HG03457 (cell line): ENCODE data around the gene MICAL3.
"Not testable (repeated sequence)": the region's sequence is repeated elsewhere in the genome, so short reads cannot be mapped to it uniquely, and the experiment has no call there.

Source experiments
- ATAC-seq: cut with Tn5 transposase; IDR thresholded peaks from one replicate; pipeline ENCODE4 v1.9.1; 2021; ENCODE audit warnings: moderate number of reproducible peaks; ENCODE audit not compliant: unreplicated experiment

Gene MICAL3

DNA sequence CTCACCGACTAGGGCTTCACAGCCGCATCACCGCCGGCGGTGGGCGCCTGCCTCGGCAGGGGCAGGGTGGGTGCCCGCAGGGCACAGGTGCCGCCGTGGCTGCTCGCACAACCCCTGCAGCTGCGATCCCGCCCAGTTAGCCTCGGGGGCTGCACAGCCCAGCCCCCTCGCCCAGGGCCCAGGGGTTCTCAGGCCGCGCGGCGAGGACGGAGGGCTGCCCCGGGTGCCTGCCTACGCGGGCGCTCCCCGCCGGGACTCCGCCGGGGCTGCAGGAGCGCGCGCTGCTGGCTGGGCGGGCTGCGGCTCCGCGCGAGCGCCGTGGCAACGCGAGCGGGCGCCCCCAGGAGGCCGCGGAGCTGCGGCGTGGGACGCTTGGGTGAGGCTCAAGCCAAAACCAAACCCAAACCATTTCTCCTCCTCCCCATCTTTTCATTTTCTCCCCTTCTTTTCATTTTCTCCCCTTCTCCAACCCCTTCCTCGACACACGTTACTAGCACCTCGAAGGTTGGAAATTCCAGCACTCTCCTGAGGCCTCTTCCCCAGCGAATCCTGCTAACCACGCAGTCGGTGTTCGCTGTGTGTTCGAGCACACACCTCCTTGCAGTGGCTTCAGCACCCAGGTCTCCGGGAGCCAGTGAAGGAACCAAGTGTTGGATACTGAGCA is at the start of gene MICAL3:
Gene MICAL3 (minus strand): TSS at position 286 of the 664 bp plus-strand sequence. CDS start 117,749 bp downstream, outside the sequence.
- no peak for ATAC-seq

- ATAC-seq: not testable (repeated sequence)
Observed at GRCh38 chr22:18073927-18074326, 49.6 kb upstream of the MICAL3 start.

- no peak for ATAC-seq
Observed at GRCh38 chr22:18073467-18073866, 49.1 kb upstream of the MICAL3 start.

GRCh38 chr22:18071968-18072310 is 47.6 kb upstream of the MICAL3 start:
- no peak for ATAC-seq

GRCh38 chr22:18071307-18071967 is 47.1 kb upstream of the MICAL3 start:
- ATAC-seq: not testable (repeated sequence)

DNA sequence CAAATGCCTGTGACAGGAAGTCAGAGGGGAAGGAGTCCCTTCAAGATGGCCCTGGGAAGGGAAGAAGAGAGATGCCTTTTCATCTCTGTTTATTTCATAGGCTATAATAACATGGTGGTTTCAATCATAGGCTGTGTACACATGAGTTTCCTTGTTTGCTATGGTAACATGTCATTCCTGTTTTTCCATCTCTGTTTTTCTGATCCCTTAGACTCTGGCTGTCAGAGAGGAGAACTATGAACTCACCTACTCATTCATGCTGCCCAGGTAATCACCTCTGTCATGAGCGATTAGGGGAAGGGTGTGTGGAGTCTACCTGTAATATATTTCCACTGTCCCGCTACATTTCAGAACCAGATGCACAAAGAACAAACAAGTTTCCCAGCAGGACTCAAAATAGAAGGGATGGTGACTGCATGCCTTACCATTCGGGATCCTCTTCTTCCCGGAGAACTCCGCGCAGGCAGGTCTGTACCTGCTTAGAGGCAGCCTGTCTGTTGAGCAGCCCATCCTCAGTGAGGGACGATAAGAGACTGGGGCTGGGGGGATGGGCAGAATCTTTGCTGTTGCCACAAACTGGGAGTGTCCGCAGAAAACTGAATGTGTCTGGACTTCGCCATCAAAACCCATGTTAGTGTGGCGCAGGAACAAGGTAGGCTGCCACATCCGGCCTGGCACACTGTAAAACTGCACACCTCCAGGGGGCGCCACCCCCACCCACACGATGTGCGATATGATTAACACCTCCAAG is 46.4 kb upstream of the MICAL3 start:
- ATAC-seq: no peak

GRCh38 chr22:18070041-18070440 is 45.7 kb upstream of the MICAL3 start:
- ATAC-seq: no peak

DNA sequence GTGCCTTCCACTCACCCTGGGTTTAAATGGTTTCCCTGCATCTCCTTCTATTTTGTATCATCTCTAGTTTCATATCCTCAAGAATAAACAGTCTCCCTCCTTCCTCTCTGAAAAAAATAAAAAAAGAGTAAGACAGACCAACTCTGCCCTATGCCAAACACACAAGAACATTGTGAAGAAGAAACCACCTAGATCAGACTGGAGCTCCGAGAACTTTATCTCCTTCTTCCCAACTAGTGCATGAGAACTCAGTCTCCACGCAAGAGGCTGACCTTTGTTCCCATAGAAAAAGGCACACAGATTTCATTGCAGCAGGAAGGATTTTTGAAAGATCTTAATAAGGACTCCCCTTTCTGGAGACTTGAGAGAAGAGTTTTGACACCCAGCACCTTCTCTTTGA is 44.7 kb upstream of the MICAL3 start:
- no peak for ATAC-seq

DNA sequence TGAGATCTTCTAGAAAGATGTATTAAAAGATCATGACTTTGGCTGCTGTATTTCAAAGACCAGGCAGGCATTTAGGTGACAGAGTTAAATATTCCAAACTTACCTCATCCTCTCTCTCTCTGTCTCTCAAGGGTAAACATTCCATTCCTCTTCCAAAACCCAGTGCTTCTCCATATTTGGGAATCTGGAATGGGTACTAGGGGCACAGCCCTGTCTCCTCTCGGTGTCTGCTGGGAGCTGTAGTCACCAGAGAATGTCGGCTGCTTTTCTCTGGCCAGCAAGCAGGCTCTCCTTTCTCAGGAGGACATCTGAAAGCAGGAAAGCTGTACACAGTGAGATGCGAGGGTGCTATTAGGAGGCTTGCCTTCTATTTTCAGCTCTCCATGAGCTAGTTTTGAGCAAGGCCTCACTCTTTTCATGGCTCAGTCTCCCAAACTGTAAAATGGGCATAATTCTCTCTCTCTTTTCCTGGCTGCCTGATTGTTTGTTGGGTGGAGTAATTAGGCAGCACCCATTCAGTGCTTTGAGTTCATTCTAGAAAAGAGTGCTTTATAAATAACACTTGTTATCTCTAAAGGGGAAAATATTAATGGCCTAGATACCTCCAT is 44.1 kb upstream of the MICAL3 start:
- ATAC-seq: no peak

DNA sequence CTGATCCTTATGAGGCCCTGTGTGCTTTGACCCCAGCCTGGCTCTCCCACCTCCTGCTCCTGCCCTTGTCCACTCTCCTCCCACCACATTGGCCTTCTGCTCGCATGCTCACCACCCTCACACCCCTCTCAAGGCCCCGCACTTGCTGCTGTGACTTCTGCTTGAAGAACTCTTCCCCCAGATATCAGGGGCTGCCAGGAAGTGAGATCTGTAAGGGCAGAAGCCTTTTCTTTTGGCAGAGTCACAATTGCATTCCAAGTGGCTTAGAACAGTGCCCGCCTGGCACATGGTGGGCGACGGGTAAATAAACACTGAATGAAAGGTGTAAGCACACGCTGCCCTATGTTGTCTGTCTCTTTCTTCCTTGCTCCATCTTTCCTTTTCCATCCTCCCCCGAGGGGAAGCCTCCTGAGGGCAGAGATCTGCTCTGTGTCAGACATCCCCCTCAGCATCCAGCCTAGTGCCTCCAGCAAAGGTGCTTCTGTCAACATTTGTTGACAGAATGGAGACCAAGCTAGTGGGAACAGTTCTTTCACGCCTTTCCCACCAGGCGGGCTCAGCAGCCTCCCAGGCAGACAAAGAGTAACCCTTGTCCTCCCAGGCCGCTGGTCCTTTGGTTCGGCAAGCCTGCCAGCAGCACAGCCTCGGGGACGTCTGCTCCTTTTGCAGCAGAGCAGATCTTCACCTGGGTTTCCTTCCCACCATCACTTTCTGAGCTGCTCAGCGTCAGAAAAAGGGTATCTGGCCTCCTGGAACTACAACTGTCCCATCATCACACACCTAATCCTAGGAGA is 43.4 kb upstream of the MICAL3 start:
- ATAC-seq: no peak

GRCh38 chr22:18067121-18067520 is 42.8 kb upstream of the MICAL3 start:
- no peak for ATAC-seq

DNA sequence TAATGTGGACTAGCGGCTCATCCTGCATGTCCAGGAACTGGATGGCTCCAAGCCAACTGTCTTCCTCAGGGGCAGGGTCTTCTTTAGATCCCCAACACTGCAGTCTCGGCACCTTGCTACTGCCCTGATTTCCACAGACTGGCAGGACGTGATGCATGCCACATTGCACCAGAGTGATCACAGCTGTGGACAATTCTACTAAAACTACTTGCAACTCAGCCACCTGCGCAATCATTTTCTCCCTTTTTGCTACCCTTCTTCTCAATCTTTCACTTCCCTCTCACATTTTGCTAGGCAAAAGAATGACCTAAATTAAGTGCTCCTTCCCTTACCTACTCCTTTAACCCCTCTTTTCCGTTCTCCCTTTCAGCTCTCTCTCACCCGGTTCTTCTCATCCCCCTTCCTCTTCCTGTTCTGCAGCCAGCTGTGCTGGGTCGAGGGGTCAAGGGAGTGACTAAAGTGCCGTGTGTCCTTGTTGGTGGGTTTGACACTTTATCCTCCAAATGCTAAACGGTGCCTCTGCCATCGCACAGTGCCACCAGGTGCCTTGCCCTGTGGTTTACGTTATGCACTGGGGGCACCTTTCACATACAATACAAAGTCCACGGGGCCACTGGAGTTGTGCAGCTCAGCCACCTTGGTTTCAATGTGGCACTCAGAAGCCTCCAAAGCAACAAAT is 42.0 kb upstream of the MICAL3 start:
- no peak for ATAC-seq

DNA sequence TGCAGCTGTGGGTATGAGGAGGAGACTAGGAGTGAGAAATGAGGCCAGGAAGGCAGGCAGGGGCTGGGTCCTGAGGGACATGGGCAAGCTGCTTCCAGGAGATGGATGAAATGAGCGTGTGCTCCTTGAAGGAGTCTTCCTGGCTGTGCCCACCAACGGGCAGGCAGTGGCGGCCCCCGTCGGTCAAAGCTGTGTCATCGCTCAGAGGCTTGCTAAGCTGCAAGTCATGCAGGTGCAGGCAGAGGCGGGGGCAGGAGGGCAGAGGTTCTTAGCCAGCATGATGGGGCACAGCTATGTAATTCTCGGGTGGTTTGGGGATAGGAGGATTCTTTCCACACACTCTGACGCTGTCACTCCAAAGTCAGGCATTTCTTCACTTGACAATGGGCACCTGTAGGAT is 40.9 kb upstream of the MICAL3 start:
- no peak for ATAC-seq

DNA sequence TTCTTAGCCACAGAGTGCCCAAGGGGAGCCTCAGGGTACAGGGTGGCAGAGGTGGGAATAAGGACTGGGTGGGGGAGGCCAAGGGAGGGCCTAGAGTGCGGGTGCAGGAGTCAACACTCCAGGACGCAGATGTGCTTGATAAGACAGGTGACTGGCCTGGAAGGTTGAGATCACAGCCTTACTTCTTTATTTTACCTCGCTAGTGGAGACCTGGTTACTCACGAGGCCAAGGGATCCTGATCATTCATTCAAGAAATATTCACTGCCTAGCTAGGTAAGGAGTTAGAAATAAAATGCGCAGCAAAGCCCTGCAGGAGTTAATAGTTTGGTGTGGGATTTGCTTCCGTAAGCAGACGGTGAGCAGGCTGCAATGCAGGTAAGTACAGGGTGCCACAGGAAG is 40.3 kb upstream of the MICAL3 start:
- no peak for ATAC-seq

DNA sequence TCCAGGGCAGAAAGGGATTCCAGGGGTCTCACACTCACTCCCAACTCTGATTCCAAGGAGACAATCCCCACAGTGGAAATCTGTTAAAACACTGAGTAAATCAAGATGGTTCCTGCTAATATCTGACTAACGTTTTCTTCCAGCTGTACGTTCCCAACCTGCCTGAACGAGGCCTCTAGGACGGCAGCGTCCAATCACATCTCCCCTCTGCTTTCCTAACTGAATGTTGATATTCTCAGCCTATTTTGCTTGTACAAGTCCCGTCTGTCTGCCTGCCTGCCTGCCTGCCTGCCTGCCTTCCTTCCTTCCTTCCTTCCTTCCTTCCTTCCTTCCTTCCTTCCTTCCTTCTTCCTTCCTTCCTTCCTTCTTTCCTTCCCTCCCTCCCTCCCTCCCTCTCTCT is 39.4 kb upstream of the MICAL3 start:
- ATAC-seq: not testable (repeated sequence)

- no peak for ATAC-seq
Observed at GRCh38 chr22:18063306-18063705, 38.9 kb upstream of the MICAL3 start.

DNA sequence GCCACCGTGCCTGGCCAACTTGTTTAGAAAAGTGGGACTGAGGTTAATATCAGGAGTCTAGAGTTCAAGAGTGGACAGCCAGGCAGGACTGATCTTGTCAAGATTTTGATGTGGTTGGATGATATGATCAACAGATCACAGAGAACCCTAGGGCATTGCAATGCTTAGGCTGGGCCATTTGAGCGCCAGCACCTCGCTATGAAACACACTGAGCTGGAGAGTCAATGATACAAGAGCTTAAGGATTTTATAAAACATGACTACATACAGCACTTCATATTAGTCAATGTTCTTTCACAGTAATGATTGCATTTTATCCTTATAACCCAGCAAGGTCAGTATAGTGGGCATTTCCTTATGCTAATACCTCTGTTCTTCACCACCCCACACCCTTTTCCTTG is 38.1 kb upstream of the MICAL3 start:
- no peak for ATAC-seq

- no peak for ATAC-seq
Observed at GRCh38 chr22:18060646-18061620, 36.6 kb upstream of the MICAL3 start.

- ATAC-seq: no peak
Observed at GRCh38 chr22:18059991-18060390, 35.6 kb upstream of the MICAL3 start.
